Heart left ventricle (tissue), 13 donors: Measurements from ENCODE around the gene MARS1.

ENCODE experiments used
- CTCF ChIP-seq, 12 donors: fragments of 200-600 bp; sonication (generic) in 4 of 12; IDR thresholded peaks; one replicate each; pipeline versions ENCODE4 v1.5.0 to v1.8.0; 2018 to 2022; ENCODE audit warnings: antibody characterized with exemption in 12 of 12, mild to moderate bottlenecking in 5 of 12
- POLR2A ChIP-seq, 2 donors: fragments of 450-650 bp; IDR thresholded peaks; one replicate each; pipeline ENCODE4 v1.6.1; 2017; ENCODE audit warnings: antibody characterized with exemption in 2 of 2, mild to moderate bottlenecking in 2 of 2, moderate library complexity in 2 of 2
- donor health status: ischemic (EF 13 %, LVEDD 7.1; RV severe dilation, severe dysfunction).
- donor health status: DM: no; HTN: yes; CAD: no.
- donor health status: DM: no; HTN: no; CAD: no.
- donor health status: ischemic (EF 25% LVEDD 6.9; RV normal size, moderate dysfunction).
- donor health status: ischemic (EF 25% LVEDD 5.7; RV mildly dilated, moderate dysfunction).
- donor health status: ischemic (EF 35%, LVEDD 5.7; RV mildly dilated, moderate dysfunction).
- donor health status: nonischemic (EF 11% LVEDD 7.7; RV severe dilation, severe dysfunction).
- donor health status: DM: yes; HTN: yes; CAD: no.
- donor health status: PGD.
- donor health status: ischemic (EF 29% LVEDD 5.4; RV normal size, mild dysfunction).
- donor health status: nonischemic (EF 23%, LVEDD 6.1; RV moderate dilation, normal function).

- TF ChIP-seq CTCF (IDR thresholded peaks at IDR 0.05) = no peak
- TF ChIP-seq POLR2A (IDR thresholded peaks at IDR 0.05) = no peak
These were observed 65.0 kb downstream of the MARS1 start for GRCh38 chr12:57552835-57553313.
